Embryonic facial prominence (tissue), 1 donor: ENCODE measurements around the gene ARHGAP15.

Source experiments
- DNase-seq: peaks from one replicate; pipeline ENCODE4 v3.0.0-alpha.2; 2016; ENCODE audit errors: extremely low spot score

ARHGAP15 gene

GRCh38 chr2:143719406-143719805 lies 590.2 kb downstream of the ARHGAP15 start:
- DNase-seq, result no peak

DNA sequence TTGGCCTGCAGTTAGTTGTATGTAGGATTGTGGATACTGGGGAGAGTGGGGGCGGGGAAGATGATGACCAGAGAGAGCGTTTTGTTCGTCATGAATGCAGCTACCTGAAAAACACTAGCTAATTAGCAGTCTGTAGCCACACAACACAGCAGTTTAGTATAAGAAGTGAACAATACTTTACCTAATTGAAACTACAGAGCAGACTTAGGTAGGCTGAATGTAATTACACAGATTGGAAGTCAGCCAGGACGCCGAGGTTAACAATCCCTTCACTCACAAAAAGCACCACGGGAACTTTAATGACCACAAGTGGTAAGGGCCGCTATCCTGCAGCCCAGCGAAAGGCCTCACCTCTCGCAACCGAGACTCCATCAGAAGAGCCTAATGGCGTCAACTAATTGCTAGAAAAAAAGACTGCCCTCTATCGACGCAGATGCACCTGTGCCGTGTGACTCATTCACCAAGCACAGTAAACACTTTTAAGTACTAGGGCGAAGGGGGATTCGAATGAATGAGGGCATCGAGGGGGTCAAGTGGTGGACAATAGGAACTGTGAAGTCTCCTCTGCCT lies 591.0 kb downstream of the ARHGAP15 start:
- no peak for DNase-seq

DNA sequence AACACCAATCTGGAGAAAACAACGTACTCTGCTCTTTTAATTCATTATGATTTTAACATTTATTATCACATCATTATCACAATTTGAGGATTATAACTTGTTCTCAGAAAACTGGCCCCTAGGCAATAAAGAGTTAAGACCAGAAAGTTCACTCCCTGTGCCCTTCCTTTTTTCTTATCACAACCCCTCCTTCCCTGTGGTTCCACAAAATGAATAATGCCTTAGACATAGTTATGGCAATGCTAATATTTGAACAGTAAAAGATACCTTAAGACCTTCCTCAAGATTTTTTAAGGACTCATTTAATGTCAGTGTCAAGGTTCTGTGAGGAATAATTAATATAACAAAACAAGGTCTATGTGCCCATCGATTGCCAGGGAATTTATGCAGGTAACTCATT lies 596.2 kb downstream of the ARHGAP15 start:
- DNase-seq, result no peak

- DNase-seq, result no peak
Measured at GRCh38 chr2:143726151-143726845, 597.1 kb downstream of the ARHGAP15 start.

GRCh38 chr2:143728498-143728897 lies 599.3 kb downstream of the ARHGAP15 start:
- DNase-seq, result no peak

GRCh38 chr2:143729296-143729814 lies 600.1 kb downstream of the ARHGAP15 start:
- no peak for DNase-seq

DNA sequence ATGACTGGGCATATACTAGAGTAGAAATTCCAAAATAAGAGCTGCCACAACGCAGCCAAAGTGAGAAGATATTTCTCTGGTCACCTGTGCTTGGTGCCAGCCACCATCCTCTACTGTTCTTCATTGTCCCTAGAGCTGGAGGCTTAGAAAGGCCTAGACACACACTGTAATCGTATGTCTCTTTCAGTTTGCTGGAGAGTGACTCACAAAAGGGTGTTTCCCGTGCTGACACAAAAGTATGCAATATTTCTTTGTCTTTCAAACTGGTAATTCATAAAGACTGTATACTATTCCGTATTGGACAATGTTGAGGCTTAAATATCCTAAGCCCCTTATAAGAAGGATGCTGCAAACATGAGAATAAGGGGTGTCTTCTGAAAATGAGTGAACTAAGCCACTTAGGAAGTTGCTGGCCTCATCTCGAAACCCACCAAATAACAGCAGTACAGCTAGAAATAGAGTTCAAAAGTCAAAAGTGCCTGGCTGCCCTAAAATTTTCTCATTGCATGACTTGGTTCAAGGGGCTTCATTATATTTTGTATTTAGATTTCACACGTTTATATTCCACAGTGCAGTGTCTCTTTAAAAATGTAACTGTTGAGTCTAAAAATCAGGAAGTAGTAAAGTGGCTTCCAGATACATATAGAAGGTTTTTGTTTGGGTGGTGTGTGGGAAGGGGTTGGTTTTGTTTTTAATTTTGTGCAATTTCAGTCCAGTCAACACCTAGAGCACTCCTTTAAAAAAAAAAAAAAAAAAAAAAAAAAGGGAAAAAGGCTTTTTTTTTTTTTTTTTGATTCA lies 601.1 kb downstream of the ARHGAP15 start:
- DNase-seq, result no peak

- DNase-seq, result no peak
Measured at GRCh38 chr2:143730953-143731260, 601.7 kb downstream of the ARHGAP15 start.

DNA sequence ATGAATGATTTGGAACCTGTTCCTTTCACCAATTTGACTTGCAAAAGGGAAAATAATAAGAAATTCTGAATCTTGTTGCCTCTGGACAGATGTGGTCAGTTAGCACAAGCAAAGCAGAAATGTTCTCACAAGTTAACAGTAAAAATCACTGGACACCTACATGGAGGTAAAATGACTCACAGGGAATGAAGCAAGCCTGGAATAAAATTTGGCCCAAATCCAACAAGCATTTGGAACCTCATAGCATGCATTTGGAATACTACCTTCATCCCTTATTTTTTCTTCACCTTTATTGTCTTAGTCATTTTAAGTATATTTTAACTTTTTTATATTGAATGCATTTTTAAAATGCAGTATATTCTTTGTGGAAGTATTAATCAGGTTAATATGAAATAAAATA lies 602.9 kb downstream of the ARHGAP15 start:
- DNase-seq, result no peak

- DNase-seq, result no peak
Measured at GRCh38 chr2:143732871-143733270, 603.7 kb downstream of the ARHGAP15 start.

- no peak for DNase-seq
Measured at GRCh38 chr2:143734507-143734906, 605.3 kb downstream of the ARHGAP15 start.

DNA sequence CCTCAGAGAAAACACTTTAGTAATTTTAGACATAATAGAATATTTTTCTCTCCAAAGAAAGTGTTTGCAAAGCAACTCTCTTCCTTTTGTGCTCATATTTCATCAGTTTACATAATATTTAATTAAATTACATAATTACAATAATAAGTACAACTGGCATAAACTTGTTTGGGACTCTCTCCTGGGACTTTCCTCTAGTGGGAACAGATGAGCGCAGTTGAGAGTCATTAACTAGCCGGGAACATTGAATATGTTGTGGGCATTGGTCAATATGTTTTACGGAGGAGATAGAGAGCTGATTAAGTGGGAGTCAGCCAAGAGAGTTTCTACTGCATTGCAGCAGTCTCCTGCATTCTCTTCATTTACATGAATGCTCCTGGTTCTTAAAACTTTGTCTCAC lies 607.7 kb downstream of the ARHGAP15 start:
- no peak for DNase-seq

- no peak for DNase-seq
Measured at GRCh38 chr2:143740431-143740830, 611.2 kb downstream of the ARHGAP15 start.

DNA sequence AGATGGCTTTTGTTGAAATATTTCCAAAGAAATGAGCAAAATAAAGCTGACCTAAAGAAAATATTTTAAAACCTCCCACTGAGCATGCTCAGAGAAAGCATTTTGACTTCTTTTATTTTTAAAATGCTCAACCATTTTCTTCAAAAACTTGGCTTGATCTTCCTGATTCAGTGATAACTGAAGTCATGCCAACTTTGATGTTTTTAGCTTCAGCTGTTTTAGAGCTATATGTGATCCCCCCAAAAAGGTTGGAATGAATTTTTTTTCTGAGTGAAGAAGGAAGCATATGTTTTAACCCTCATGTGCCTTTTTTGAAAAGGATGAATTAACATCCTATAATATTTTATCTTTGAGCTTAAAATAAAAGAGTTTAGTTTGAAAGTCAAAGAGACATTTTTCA lies 612.0 kb downstream of the ARHGAP15 start:
- no peak for DNase-seq

DNA sequence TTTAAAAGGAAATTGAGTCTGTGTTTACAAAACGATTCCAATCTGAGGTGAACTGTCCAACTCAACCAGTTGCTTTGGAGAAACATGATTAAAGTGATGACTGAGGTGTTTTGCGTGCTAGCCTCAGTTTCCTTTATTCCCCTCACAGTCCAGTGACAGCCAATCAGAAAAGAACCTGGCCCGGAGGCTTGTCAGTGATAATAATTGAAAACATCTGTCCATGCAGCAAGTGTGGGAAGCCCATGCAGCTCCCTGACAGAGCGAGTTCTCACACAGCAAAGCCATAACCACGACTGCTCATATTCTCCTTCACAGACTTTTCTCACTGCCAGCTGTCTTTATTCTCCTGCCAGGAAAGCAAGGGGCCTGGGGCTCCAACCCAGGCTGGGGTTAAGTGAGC lies 613.4 kb downstream of the ARHGAP15 start:
- DNase-seq, result no peak

DNA sequence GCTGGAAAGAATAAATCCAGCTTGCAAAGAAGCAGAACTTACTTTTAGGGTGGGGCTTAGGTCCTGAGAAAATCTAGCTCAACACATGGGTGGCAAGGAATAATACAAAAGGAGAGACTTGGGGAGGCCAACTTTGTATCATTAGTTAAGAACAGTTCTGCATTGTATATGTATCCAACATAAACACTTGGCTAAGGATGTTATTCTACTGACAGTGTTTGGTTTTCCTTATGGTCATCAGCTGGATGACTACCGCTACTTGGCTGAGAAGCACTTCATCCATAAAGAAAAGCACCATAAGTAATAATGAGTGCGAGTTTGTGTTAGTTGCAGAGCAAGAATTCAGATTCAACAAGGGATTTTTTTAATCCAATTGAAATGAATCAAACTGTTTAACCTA lies 614.9 kb downstream of the ARHGAP15 start:
- no peak for DNase-seq

GRCh38 chr2:143745060-143745459 lies 615.8 kb downstream of the ARHGAP15 start:
- no peak for DNase-seq

GRCh38 chr2:143754742-143755141 lies 625.5 kb downstream of the ARHGAP15 start:
- DNase-seq, result no peak

- no peak for DNase-seq
Measured at GRCh38 chr2:143758629-143759330, 629.6 kb downstream of the ARHGAP15 start.

DNA sequence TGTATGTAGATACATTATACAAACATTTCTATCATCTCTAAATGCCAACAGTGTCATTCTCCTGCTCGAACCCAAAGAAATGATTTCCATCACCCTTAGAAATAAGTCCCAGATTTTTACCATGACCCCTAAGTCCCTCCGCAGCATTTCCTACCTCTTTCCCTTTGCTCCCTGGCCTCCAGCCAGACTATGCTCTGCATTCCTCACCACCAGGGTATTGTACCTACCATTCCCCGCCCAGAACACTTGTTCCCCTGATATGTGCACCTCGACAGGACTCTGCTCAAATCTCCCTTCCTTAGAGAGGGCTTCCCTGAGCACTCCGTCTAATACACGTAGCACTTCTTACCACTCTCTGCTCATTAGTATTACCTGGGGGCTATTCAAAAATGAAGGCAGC lies 630.2 kb downstream of the ARHGAP15 start:
- no peak for DNase-seq

GRCh38 chr2:143762176-143762928 lies 633.1 kb downstream of the ARHGAP15 start:
- no peak for DNase-seq

- DNase-seq, result no peak
Measured at GRCh38 chr2:143764261-143764660, 635.0 kb downstream of the ARHGAP15 start.
